ENCODE results near the gene SYNE1. TPM values are rescaled to one million over a fixed set of nuclear protein-coding genes. Genes with fewer than 3 reads are reported as not detected.

SYNE1 gene
- total and polyA plus RNA-seq, 7 donors, result 7.2 to 203 (median 86.4) TPM

GRCh38 chr6:152598421-152598820 lies 38.7 kb downstream of the SYNE1 start:
- Histone ChIP-seq H3K27me3 (no peaks in the 10 kb centered on the region), H3K27ac (no peak overlapping the region), H3K36me3 (no peaks in the 10 kb centered on the region), H3K9me3 (no peaks in the 10 kb centered on the region), H3K4me1 (no peaks in the 10 kb centered on the region), H3K4me3 (no peak overlapping the region)
- TF ChIP-seq CTCF (IDR thresholded peaks at IDR 0.05) (no peak), POLR2AphosphoS5 (IDR thresholded peaks at IDR 0.05) (peak in 1 of 4 donors; percentile 17)
- DNase-seq, result no peak
- intact Hi-C loops (cut with DNase I), result no loop called here

GRCh38 chr6:152596726-152597125 lies 40.4 kb downstream of the SYNE1 start:
- TF ChIP-seq EP300 (IDR thresholded peaks at IDR 0.05), result no peak
- no peak for TF ChIP-seq POLR2AphosphoS5 (IDR thresholded peaks at IDR 0.05)
- TF ChIP-seq CTCF (IDR thresholded peaks at IDR 0.05), result no peak
- TF ChIP-seq POLR2A (IDR thresholded peaks at IDR 0.05), result no peak
- intact Hi-C loops (cut with DNase I), result no loop called here
- Histone ChIP-seq H3K27me3 (no peaks in the 10 kb centered on the region), H3K9me3 (no peaks in the 10 kb centered on the region), H3K36me3 (no peaks in the 10 kb centered on the region), H3K27ac (no peak overlapping the region), H3K4me1 (no peaks in the 10 kb centered on the region), H3K4me3 (no peak overlapping the region)
- DNase-seq, result no peak
- WGBS, 2 donors, result 84 to 90% methylated on average over 2 of the region's 2 CpGs

GRCh38 chr6:152595499-152595898 lies 41.7 kb downstream of the SYNE1 start:
- intact Hi-C loops (cut with DNase I), result no loop called here
- WGBS, 2 donors, result 44 to 63% methylated on average over 4 of the region's 4 CpGs
- no peaks in the 10 kb centered on the region for H3K27me3 ChIP-seq
- no peak overlapping the region for H3K4me3 ChIP-seq
- no peak for DNase-seq
- no peaks in the 10 kb centered on the region for H3K9me3 ChIP-seq
- H3K36me3 ChIP-seq, result no peaks in the 10 kb centered on the region
- TF ChIP-seq CTCF (IDR thresholded peaks at IDR 0.05), result peak in 1 of 4 experiments; percentile 7
- no peak for TF ChIP-seq POLR2A (IDR thresholded peaks at IDR 0.05)
- no peak overlapping the region for H3K27ac ChIP-seq
- H3K4me1 ChIP-seq, result no peaks in the 10 kb centered on the region

GRCh38 chr6:152594701-152595100 lies 42.5 kb downstream of the SYNE1 start:
- no peaks in the 10 kb centered on the region for H3K9me3 ChIP-seq
- intact Hi-C loops (cut with DNase I), result no loop called here
- TF ChIP-seq EP300 (IDR thresholded peaks at IDR 0.05), result no peak
- TF ChIP-seq POLR2AphosphoS5 (IDR thresholded peaks at IDR 0.05), result no peak
- no peak for TF ChIP-seq CTCF (IDR thresholded peaks at IDR 0.05)
- TF ChIP-seq POLR2A (IDR thresholded peaks at IDR 0.05), result no peak
- no peaks in the 10 kb centered on the region for H3K36me3 ChIP-seq
- H3K27ac ChIP-seq, result no peak overlapping the region
- no peak overlapping the region for H3K4me3 ChIP-seq
- no peak for DNase-seq
- no peaks in the 10 kb centered on the region for H3K4me1 ChIP-seq
- 40 to 72% methylated on average over 1 of the region's 1 CpG for WGBS, 2 donors
- H3K27me3 ChIP-seq, result no peaks in the 10 kb centered on the region

GRCh38 chr6:152588456-152588855 lies 48.7 kb downstream of the SYNE1 start:
- WGBS, 2 donors, result 83 to 89% methylated on average over 1 of the region's 1 CpG
- Histone ChIP-seq H3K4me1 (no peaks in the 10 kb centered on the region), H3K4me3 (no peak overlapping the region), H3K36me3 (no peaks in the 10 kb centered on the region), H3K27me3 (no peaks in the 10 kb centered on the region), H3K9me3 (no peaks in the 10 kb centered on the region), H3K27ac (no peak overlapping the region)
- intact Hi-C loops (cut with DNase I), result no loop called here
- TF ChIP-seq POLR2A (IDR thresholded peaks at IDR 0.05) (no peak), CTCF (IDR thresholded peaks at IDR 0.05) (no peak), POLR2AphosphoS5 (IDR thresholded peaks at IDR 0.05) (no peak), EP300 (IDR thresholded peaks at IDR 0.05) (no peak)
- no peak for DNase-seq

Measured in sigmoid colon (tissue), 7 donors.